T-cell (primary cell): ENCODE measurements around the gene CEBPG. TPM values are rescaled to one million over a fixed set of nuclear protein-coding genes. Genes with fewer than 3 reads are reported as not detected.

Experiments
- ATAC-seq, 4 experiments: fragments of 200-7000 bp in 3 of 4; fragments of 150-1000 bp in 1 of 4; cut with Tn5 transposase; replicated peaks in 1 of 4; 1 replicate in 3 of 4; 2 replicates in 1 of 4; pipeline ENCODE4 v1.10.0; 2021; ENCODE audit warnings: moderate library complexity in 3 of 4, mild to moderate bottlenecking in 2 of 4, moderate number of reproducible peaks in 1 of 4
- CTCF ChIA-PET, 2 donors: fragments of 300-600 bp; sonication (Branson Sonifier 250); formaldehyde crosslinking; loops; one replicate each; lab custom pipeline; 2022; ENCODE audit warnings: antibody characterized with exemption in 2 of 2; lab: Charles Lee
- POLR2A ChIA-PET, 2 donors: fragments of 300-600 bp; sonication (Branson Sonifier 250); formaldehyde crosslinking; loops; one replicate each; lab custom pipeline; 2022; ENCODE audit warnings: antibody characterized with exemption in 2 of 2; lab: Charles Lee
- DNase-seq, 35 experiments: peaks; one replicate each; pipeline versions ENCODE4 v3.0.0 to v3.0.0-alpha.2; 2013 to 2023
- H3K27ac ChIP-seq: one replicate; pipeline ENCODE4 v1.5.1; 2013; ENCODE audit warnings: low read length
- H3K27me3 ChIP-seq, 2 experiments: replicated peaks in 1 of 2; 1 replicate in 1 of 2; 2 replicates in 1 of 2; pipeline versions ENCODE4 v1.6.1 to v1.7.0; 2013; ENCODE audit warnings: low read length in 1 of 2, mixed read lengths in 1 of 2; ENCODE audit not compliant: control insufficient read depth in 2 of 2, insufficient read depth in 2 of 2; ENCODE audit errors: extremely low read depth in 1 of 2
- H3K36me3 ChIP-seq, 2 donors: 1 replicate in 1 of 2; 2 replicates in 1 of 2; pipeline versions ENCODE4 v1.6.1 to v1.7.0; 2013; ENCODE audit warnings: low read length in 1 of 2; ENCODE audit not compliant: control insufficient read depth in 2 of 2, insufficient read depth in 1 of 2; ENCODE audit errors: extremely low read depth in 1 of 2
- H3K4me1 ChIP-seq, 2 experiments: 1 replicate in 1 of 2; 2 replicates in 1 of 2; pipeline versions ENCODE4 v1.6.1 to v1.7.0; 2013; ENCODE audit warnings: low read length in 2 of 2, mixed read lengths in 1 of 2; ENCODE audit not compliant: insufficient read depth in 2 of 2, control insufficient read depth in 1 of 2; ENCODE audit errors: extremely low read depth in 1 of 2
- H3K4me3 ChIP-seq, 2 donors: 1 replicate in 1 of 2; 2 replicates in 1 of 2; pipeline versions ENCODE4 v1.5.1 to v1.7.0; 2013; ENCODE audit warnings: mild to moderate bottlenecking in 2 of 2, low read length in 1 of 2, moderate library complexity in 1 of 2; ENCODE audit not compliant: control insufficient read depth in 1 of 2; ENCODE audit errors: extremely low read depth in 1 of 2
- H3K9me3 ChIP-seq: 2 replicates; pipeline ENCODE4 v1.7.0; 2013
- H3K27ac Mint-ChIP-seq, 2 donors: one replicate each; pipeline ENCODE4 v1.8.0; 2020 to 2021; ENCODE audit warnings: mild to moderate bottlenecking in 2 of 2, mixed read lengths in 2 of 2
- H3K27me3 Mint-ChIP-seq, 2 donors: one replicate each; pipeline ENCODE4 v1.8.0; 2021 to 2022; ENCODE audit warnings: mixed read lengths in 2 of 2
- H3K36me3 Mint-ChIP-seq: one replicate; pipeline ENCODE4 v1.8.0; 2021; ENCODE audit warnings: mixed read lengths
- H3K4me1 Mint-ChIP-seq, 3 donors: one replicate each; pipeline ENCODE4 v1.8.0; 2020 to 2022; ENCODE audit warnings: mixed read lengths in 3 of 3, mild to moderate bottlenecking in 1 of 3
- H3K4me3 Mint-ChIP-seq, 3 donors: one replicate each; pipeline ENCODE4 v1.8.0; 2020 to 2022; ENCODE audit warnings: mild to moderate bottlenecking in 3 of 3, mixed read lengths in 3 of 3, moderate library complexity in 3 of 3
- H3K9me3 Mint-ChIP-seq, 3 donors: one replicate each; pipeline ENCODE4 v1.8.0; 2020 to 2022; ENCODE audit warnings: mixed read lengths in 3 of 3
- WGBS: methylation state at CpG from one replicate; pipeline ENCODE4 v1.1.5; 2013; ENCODE audit warnings: missing lambda C conversion rate; ENCODE audit not compliant: insufficient coverage; 5-methylcytosine and 5-hydroxymethylcytosine counted together
- total RNA-seq, 35 experiments: library from RNA in 6 of 35; stranded (reverse) in 6 of 35; fragments of 120-200 nt in 1 of 35; gene quantifications; one replicate each; pipeline versions ENCODE4 v1.2.1 to v1.2.4 and lab custom pipeline; 2013 to 2026

The CEBPG gene
- total RNA-seq, 5 donors from 2014 or later (not counting 1 experiment from before 2014, with no cell fraction given): 15.9 to 27.1 (median 25.1) TPM

DNA sequence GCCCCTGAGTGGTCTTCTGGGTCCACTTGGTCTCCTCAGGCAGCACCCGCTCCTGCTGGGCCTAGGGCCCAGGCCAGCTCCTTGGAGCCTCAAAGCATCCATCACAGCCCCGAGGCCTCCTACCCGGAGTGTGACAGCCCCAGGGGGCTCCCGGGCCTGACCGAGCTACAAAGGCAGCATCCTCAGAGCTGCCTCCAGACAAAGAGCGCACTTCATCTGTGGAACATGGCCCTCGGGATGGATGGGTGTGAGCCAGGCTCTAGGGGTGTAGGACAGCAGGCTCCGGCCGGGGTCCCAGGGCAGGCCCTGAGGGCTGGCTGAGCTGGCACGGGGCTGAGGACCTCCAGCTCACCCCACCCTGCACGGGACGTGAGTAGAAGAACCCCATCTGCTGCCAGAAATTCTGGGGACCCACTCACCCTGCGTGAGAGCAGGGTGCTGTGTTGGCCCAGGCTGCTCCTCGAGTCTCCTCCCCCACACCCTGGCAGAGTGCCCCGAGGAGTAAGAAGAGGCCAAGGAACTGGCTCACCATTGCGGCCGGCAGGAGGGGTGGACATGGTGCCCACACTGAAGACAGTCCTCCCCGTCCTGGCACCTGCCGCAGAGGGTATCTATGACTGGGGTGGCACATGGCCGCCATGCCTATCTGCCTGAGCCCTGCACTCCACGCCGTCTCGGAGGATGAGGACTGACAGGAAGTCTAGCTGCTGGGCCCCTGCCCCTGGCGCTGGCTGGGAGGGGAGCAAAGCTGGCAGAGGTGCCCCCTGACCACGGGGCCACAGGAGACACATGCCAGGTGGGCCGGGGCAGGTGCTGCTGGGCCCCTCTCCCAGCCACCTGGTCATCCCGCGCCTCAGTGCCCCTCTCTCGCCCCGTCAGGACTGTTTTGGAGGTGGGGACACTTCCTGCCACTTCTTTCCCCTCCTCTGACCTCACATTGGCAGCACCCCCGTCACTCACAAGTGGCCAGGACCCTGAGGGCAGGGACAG lies 22.3 kb downstream of the CEBPG start:
- Mint-ChIP-seq H3K36me3 (peaks cover 4% of the 10 kb centered on the region), H3K27me3 (no peaks in the 10 kb centered on the region), H3K4me3 (no peak overlapping the region), H3K4me1 (no peaks in the 10 kb centered on the region), H3K9me3 (no peaks in the 10 kb centered on the region), H3K27ac (no peak overlapping the region)
- H3K9me3 ChIP-seq: no peaks in the 10 kb centered on the region
- H3K36me3 ChIP-seq: no peaks in the 10 kb centered on the region
- H3K27ac ChIP-seq: no peak overlapping the region
- DNase-seq (peak in 1 of 35 experiments; percentile 2), ATAC-seq (no peak)
- H3K27me3 ChIP-seq: no peaks in the 10 kb centered on the region
- POLR2A ChIA-PET: no interaction called here
- WGBS: 90% methylated on average over 26 of the region's 31 CpGs
- CTCF ChIA-PET: interaction anchor here in 1 of 2 donors (1.0 kb wide), 1 partner anchor 35 kb away, joined by 3 read pairs; no protein-coding TSS in a partner anchor
- no peak overlapping the region for H3K4me3 ChIP-seq
- H3K4me1 ChIP-seq: no peaks in the 10 kb centered on the region

DNA sequence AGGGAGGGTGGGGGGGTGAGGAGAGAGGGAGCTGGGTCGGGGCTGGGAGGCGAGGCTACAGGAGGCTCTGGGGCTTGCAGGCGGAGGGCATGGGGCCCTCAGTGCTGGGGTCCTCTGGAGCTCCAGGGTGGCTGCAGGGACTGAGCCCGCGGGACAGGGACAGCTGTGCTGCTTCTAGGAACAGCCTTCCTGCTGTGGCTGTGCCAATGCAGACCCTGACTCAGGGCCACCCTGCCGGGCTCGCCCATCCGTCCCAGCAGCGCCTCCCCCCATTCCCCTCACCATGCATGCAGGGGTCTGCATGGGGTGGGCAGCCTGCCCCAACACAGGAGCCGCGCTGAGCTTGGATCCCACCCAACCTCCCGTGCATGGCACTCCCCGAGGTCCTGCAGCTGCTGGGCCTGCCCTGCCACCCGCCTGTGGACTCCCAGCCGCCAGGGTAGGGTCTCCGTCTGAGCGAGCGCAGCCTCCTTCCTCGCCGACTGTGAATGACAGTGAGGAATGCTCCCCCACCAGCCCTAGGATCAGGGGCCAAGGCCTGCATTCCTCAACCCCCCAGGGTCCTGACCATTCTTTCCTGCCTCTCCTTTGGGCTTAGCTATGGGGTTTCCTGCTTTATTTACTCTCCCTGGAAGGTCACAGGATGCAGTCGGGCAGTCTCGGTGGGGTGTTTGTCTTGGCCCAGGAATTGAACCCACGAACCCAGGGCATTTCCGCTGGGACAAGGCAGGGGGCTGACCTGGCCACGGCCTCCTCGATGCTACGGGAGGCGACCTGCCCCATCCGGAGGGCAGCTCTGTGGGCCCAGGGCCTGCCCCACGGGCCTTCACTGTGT lies 23.4 kb downstream of the CEBPG start:
- H3K4me3 Mint-ChIP-seq: no peak overlapping the region

DNA sequence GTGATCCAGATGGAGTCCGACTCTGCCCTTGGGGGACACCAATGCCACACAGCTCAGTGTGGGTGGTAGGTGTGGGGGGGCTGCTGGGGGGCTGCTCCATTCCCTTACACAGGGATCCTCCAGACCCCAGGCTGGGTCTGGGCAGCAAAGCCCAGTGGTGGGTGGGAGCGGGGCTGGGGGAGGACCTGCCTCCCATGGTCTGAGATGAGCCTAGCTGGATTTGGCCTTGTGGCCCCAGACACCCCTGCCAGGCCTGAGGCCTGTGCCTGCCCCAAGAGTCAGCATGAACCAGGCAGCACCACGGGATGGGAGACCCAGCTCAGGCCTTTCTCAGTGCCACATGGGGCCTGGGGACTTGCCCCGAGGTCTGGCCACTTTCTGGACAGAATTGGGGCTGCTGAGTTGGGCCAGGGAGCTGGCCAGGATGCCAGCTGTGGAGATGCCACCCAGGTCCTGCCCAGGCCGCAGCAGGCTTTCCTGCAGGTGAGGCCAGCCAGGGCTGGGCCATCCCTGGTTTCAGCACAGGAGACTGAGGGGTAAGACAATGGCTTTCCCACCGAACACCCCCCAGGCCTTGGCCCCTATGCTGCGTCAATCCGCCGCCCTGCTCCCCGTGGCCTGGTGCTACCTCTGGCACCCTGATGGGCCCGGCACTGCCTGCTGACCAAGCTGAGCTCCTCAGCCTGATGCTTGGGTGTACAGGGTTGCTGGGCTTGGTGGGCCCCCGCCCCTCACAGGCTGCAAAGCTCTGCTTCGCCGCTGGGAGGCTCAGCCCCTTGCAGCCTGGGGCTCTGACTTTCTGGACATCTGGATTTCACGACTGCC lies 24.2 kb downstream of the CEBPG start:
- H3K4me1 Mint-ChIP-seq: no peaks in the 10 kb centered on the region
- no peak overlapping the region for H3K4me3 Mint-ChIP-seq
- no peaks in the 10 kb centered on the region for H3K27me3 ChIP-seq
- H3K27ac ChIP-seq: no peak overlapping the region
- DNase-seq (peak in 1 of 35 experiments; percentile 0), ATAC-seq (no peak)
- no peaks in the 10 kb centered on the region for H3K36me3 ChIP-seq
- no peak overlapping the region for H3K4me3 ChIP-seq
- H3K9me3 ChIP-seq: no peaks in the 10 kb centered on the region
- H3K27me3 Mint-ChIP-seq: no peaks in the 10 kb centered on the region
- H3K4me1 ChIP-seq: no peaks in the 10 kb centered on the region
- no peaks in the 10 kb centered on the region for H3K9me3 Mint-ChIP-seq
- no peak overlapping the region for H3K27ac Mint-ChIP-seq
- peaks cover 4% of the 10 kb centered on the region for H3K36me3 Mint-ChIP-seq
- 86% methylated on average over 11 of the region's 15 CpGs for WGBS
- ChIA-PET POLR2A (interaction anchor here in 1 of 2 donors (0.5 kb wide), 1 partner anchor 255 kb away, joined by 13 read pairs; no protein-coding TSS in a partner anchor), CTCF (no interaction called here)

More for the DNA sequence above, 23.4 kb downstream of the CEBPG start:
- WGBS: 94% methylated on average over 28 of the region's 30 CpGs
- DNase-seq: peak in 1 of 35 experiments; percentile 2
- no peak for ATAC-seq
- Histone ChIP-seq H3K9me3 (no peaks in the 10 kb centered on the region), H3K4me1 (no peaks in the 10 kb centered on the region), H3K36me3 (no peaks in the 10 kb centered on the region), H3K27me3 (no peaks in the 10 kb centered on the region), H3K27ac (no peak overlapping the region), H3K4me3 (no peak overlapping the region)
- Mint-ChIP-seq H3K27ac (no peak overlapping the region), H3K9me3 (no peaks in the 10 kb centered on the region), H3K27me3 (no peaks in the 10 kb centered on the region), H3K4me1 (no peaks in the 10 kb centered on the region), H3K36me3 (peaks cover 4% of the 10 kb centered on the region)
- CTCF ChIA-PET: no interaction called here
- POLR2A ChIA-PET: no interaction called here

DNA sequence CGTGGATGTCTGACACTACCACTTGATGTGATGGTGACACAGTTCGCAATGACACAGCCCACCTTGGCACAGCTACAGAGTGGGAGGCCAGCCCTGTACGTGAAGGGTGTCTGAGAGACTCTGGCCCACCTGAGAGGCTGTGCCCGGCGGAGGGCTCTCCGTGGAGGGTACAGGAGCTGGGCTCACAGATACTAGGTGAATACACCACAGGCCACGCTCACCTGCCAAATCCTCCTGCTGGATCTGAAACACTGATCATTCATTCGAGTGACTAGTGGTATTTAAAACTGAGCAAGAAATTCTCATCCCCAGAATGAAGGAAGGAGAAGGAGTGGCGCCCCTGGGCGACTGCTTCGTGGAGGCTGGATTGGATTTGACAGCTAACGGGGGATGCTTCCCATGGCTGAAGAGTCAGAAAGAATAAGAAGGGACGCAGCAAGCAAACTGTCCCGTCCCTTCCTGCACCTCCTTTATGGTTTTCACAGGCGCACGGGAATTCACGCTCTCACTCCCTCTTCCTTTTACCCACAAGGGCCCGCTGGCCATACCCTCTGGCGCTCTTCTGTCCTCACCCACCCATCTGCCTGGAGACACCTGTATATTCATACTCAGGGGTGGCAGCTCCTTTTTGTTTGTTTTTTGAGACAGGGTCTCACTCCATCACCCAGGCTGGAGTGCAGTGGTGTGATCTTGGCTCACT lies 25.0 kb downstream of the CEBPG start:
- no peak for ATAC-seq
- Mint-ChIP-seq H3K36me3 (peaks cover 4% of the 10 kb centered on the region), H3K27me3 (no peaks in the 10 kb centered on the region), H3K9me3 (no peaks in the 10 kb centered on the region), H3K4me3 (no peak overlapping the region), H3K27ac (no peak overlapping the region), H3K4me1 (no peaks in the 10 kb centered on the region)
- POLR2A ChIA-PET: interaction anchor here (0.5 to 0.7 kb wide), 2 partner anchors 256 to 312 kb away, joined by 3 to 13 read pairs; no protein-coding TSS in a partner anchor
- no peaks in the 10 kb centered on the region for H3K4me1 ChIP-seq
- CTCF ChIA-PET: no interaction called here
- peaks cover 0 to 3% of the 10 kb centered on the region in 2 donors for H3K36me3 ChIP-seq
- no peak overlapping the region for H3K4me3 ChIP-seq
- no peaks in the 10 kb centered on the region for H3K9me3 ChIP-seq
- no peak for DNase-seq
- H3K27ac ChIP-seq: no peak overlapping the region
- 89% methylated on average over 18 of the region's 19 CpGs for WGBS
- no peaks in the 10 kb centered on the region for H3K27me3 ChIP-seq

DNA sequence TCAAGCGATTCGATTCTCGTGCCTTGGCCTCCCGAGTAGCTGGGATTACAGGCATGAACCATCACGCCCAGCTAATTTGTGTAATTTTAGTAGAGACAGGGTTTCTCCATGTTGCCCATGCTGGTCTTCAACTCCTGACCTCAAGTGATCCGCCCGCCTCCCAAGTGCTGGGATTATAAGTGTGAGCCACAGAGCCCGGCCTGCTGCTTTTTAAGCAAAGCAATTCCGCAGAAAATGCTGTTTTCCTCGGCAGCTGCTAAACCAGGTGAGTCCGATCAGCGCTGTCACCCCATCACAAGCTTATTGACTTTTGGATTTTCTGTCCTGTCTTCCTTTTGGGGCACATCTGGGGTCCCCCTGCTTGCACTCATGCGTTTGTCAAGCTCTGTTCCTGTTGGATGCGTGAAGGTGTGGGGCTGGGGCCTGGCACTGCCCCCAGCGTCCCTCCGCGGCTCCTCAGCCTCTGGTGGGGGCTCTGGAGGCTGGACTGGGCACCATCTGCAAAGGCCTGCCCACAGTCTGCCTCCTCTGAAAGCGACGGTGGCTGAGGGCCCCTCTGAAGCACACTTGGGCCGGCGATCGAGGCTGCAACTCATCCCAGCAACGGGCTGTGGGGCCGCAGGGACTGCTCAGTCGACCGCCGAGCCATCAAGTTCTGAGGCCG lies 25.7 kb downstream of the CEBPG start:
- no peaks in the 10 kb centered on the region for H3K4me1 ChIP-seq

More for the DNA sequence above, 25.7 kb downstream of the CEBPG start:
- no peak for DNase-seq
- CTCF ChIA-PET: no interaction called here
- Histone ChIP-seq H3K27me3 (no peaks in the 10 kb centered on the region), H3K4me3 (no peak overlapping the region), H3K27ac (no peak overlapping the region), H3K36me3 (peaks cover 0 to 3% of the 10 kb centered on the region in 2 donors), H3K9me3 (no peaks in the 10 kb centered on the region)
- no peak for ATAC-seq
- H3K36me3 Mint-ChIP-seq: peaks cover 4% of the 10 kb centered on the region
- WGBS: 93% methylated on average over 25 of the region's 28 CpGs
- H3K9me3 Mint-ChIP-seq: no peaks in the 10 kb centered on the region
- H3K4me3 Mint-ChIP-seq: no peak overlapping the region
- H3K27ac Mint-ChIP-seq: no peak overlapping the region
- H3K4me1 Mint-ChIP-seq: no peaks in the 10 kb centered on the region
- no peaks in the 10 kb centered on the region for H3K27me3 Mint-ChIP-seq
- POLR2A ChIA-PET: interaction anchor here in 1 of 2 donors (0.7 kb wide), 1 partner anchor 313 kb away, joined by 3 read pairs; no protein-coding TSS in a partner anchor
